HG03097 (cell line): ENCODE data around the gene MC1R.
A peak's percentile ranks its signal among the peaks of the same experiment; 100 is the strongest.
"Not testable (repeated sequence)": the region's sequence is repeated elsewhere in the genome, so short reads cannot be mapped to it uniquely, and the experiment has no call there.

Source experiments
- ATAC-seq: cut with Tn5 transposase; IDR thresholded peaks from one replicate; pipeline ENCODE4 v1.9.1; 2021; ENCODE audit not compliant: unreplicated experiment, low FRiP score

The MC1R gene

GRCh38 chr16:89918453-89919347 is at the start of gene MC1R:
MC1R (plus strand) TSS chr16:89918862; CDS start chr16:89919259, 397 bp downstream.
- no peak for ATAC-seq

DNA sequence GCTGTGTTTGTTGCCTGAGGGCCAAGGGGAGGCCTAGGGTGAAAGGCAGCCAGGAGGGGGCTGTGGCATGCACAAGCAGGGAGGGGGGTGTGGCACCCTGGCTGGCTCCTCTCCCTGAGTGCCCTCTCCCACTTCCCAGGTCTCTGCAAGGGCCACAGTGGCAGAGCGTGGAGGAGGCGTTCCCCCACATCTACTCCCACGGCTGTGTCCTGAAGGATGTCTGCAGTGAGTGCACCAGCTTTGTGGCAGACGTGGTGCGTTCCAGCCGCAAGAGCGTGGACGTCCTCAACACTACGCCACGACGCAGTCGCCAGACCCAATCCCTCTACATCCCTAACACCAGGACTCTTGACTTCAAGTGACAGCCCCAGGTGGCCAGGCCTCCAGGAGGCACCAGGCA is 48.8 kb upstream of the MC1R start:
- no peak for ATAC-seq

GRCh38 chr16:89870440-89870839 is 48.2 kb upstream of the MC1R start:
- no peak for ATAC-seq

DNA sequence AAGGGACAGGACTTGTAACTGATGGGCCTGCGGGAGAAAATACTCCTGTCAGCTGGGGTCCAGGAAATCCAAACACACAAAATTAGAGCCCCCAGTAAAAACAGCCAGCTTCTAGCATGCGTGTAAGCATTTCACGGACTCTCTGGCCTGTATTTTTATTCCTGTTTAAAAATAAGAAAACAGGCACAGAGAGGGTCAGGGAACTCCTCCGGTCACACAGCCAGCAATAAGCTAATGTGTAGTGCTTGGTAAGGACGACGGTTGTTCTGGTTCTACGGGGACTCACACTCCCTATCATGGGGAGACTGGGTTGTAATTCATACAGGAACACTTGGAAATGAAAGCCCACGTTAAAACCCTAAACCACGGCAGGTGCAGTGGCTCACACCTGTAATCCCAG is 46.8 kb upstream of the MC1R start:
- no peak for ATAC-seq

DNA sequence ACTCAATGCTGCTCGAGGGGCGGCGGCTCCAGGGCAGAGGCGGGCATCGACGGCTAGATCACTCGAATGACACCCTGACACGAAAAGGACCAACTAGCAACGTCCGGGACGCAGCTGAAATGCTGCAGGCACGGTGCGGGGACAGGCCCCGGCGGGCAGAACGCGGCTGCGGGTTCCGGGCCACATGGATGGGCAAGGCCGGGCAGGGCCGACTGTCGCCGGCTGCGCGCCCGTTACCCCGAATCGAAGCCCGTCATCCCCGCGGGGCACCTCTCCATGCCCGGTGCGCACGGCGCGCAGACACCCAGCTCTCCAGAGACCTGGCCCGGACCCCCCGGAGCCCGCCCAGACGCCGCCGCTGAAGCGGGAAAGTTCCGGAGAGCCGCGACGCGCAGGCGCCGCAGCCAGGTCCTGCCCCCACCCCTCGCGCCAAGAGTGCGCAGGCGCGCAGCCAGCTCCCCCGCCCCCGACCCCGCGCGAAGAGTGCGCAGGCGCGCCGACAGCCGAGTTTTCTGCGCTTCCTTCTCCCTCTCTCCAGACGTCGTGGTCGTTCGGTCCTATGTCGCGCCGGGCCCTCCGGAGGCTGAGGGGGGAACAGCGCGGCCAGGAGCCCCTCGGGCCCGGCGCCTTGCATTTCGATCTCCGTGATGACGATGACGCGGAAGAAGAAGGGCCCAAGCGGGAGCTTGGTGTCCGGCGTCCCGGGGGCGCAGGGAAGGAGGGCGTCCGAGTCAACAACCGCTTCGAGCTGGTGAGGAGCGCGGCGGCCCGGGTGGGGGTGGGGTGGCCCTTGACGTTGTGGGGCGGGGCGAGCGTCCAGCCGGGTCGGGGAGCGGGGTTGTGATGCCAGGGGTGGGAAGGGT is 45.3 kb upstream of the MC1R start, which contains the start of gene TCF25:
TSS of gene TCF25 (plus strand) at position 484 of the 863 bp plus-strand sequence. CDS start at position 560, 76 bp downstream.
- ATAC-seq: peak; percentile 42

GRCh38 chr16:89873972-89874689 is 44.5 kb upstream of the MC1R start:
- peak; percentile 63 for ATAC-seq

DNA sequence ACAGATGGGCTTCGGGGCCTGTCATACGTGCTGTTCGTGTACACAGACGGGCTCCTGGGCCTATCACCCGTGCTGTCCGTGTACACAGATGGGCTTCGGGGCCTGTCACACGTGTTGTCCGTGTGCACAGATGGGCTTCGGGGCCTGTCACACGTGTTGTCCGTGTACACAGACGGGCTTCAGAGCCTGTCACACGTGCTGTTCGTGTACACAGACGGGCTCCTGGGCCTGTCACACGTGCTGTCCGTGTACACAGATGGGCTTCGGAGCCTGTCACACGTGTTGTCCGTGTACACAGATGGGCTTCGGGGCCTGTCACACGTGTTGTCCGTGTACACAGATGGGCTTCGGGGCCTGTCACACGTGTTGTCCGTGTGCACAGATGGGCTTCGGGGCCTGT is 39.5 kb upstream of the MC1R start:
- not testable (repeated sequence) for ATAC-seq

DNA sequence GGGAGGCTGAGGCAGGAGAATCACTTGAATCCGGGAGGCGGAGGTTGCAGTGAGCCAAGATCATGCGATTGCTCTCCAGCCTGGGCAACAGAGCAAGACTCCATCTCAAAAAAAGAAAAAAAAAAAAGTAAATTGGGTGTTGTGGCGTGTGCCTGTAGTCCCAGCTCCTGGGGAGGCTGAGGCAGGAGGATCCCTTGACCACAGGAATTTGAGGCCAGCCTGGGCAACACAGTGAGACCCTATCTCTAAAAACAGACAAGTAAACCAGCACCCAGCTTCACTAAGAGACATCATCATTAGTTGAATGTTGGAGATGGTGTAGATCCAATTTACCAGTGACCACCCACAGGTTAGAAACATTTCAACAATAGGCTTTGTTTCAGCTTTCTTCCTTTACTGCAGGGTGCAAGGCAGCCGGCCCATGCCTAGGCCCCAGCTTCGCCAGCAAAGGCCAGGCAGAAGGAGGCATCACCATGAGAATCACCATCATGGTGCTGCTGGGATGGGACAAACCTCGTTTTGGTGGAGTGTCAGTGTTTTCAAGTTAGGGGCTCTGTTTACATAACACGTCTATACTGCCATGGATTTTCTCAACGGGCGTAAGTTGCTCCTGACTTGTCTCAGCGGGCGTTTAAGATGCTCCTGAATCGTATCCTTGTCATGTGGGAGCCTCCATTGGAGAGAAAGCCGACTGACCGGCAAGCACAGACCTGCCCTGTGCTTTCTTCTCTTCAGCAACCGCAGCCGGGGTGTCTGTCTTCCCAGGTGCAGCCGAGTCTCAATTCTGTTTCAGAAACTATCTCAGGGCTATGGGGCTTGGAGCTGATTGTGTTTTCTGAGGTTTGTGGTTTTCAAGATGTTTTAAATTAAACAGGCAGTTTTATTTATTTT is 37.9 kb upstream of the MC1R start:
- no peak for ATAC-seq

DNA sequence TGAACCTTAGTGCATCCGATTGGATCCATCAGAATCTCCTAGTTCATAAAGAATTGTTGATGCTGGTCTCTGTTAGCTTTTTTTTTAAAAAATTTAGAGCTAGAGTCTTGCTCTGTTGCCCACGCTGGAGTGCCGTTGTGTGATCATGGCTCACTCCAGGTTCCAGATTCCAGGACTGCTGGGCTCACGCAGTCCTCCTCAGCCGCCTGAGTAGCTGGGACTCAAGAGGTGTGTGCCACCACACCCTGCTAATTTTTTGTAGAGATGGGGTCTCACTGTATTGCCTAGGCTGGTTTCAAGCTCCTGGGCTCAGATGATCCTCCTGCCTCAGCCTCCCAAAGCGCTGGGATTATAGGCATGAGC is 37.3 kb upstream of the MC1R start:
- no peak for ATAC-seq

DNA sequence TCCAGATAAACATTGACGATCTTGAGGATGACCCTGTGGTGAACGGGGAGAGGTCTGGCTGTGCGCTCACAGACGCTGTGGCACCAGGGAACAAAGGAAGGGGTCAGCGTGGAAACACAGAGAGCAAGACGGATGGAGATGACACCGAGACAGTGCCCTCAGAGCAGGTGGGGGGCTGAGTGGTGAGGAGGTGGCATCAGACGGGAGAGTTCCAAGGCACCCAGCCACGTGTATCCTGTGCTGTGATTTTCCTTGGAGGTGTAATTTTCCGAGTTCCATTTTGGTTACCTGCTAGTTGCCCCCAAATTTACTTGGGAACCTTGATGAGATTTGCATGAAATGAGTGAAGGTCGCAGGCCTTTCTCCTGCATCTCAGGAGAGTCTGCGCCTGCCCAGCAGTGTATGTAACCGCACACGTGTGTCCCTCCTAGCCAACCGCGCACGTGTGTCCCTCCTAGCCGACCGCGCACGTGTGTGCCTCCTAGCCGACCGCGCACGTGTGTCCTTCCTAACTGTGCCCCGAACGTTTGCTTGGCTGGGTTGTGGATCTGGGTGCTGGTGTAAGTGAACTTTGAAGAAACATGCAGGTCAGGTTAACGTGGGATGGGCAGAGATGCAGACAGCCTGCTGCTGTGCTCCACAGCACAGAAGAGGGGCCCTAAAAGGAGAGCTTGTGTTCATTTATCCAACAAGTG is 35.2 kb upstream of the MC1R start:
- no peak for ATAC-seq

DNA sequence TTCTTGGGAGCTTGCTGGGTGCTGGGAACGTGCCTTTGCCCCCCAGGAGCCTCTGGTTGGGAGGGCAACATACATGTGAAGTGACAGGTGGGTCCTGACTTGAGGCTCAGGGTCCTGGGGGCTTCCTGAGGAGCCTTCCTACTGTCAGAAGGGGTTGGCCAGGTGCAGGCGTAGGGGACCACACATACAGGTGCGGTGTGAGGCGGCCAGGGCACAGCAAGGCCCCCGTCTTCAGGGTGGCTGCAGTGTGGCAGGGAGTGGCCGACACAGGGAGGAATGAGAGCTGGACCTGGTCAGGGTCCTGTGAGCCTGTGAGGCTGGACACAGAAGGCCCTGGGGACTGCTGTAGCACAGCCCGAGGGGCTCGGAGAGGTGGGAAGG is 34.6 kb upstream of the MC1R start:
- ATAC-seq: no peak

- no peak for ATAC-seq
These were observed 31.4 kb upstream of the MC1R start for GRCh38 chr16:89887243-89887642.

DNA sequence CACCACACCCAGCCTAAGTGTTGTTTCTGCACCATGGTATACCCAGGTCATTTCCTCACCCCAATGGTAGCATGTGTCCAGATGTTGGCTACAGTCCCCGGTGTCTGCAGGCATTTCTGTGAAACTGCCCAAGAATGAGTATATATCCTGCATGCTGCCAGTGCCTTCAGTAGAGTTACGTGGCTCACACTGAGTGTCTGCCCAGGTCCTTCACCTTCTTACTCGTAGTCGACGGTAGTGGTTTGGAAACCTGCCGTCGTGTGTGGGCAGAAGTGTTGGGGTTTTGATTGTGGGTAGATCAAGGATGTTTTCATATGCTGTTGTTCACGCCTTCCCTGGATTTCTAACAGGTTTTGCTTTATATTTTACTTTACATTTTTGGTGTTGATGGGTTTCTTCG is 28.5 kb upstream of the MC1R start:
- no peak for ATAC-seq

DNA sequence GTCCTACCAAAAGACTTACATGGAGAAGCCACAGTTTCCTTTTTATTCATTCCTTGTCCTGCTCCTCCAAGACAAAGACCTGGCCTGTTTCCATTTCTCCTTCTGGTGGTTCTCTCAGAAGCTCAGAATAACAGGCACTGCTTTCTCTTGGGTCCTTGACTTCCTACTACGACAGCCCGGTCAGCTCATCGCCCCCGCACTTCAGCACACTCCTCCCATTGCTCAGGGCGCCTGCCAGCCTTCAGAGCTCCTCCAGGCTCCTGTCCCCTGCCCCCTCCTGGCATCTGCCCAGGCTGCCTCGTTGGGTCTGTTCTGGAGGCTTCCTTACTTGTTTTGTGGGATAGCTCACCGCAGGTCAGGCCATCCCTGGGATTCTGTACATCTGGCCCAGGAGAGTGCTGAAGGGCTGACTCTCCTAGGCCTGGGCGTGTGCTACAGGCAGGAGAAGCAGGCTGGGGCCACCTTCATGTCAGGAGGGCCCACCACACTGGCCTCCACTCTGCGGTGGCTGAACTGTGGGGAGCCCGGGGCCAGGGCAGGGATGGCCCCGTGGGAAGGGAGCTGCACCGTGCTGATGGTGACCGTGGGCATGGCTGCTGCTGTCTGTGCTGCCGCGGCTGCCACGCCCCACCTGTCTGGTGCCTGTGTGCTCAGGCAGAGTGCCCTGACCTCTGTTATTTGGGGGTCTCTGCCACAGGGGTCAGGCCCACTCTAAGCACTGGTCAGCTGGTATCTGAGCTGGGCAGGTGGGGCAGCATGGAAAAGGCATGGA is 27.6 kb upstream of the MC1R start:
- ATAC-seq: no peak

GRCh38 chr16:89892055-89892630 is 26.5 kb upstream of the MC1R start:
- ATAC-seq: no peak

DNA sequence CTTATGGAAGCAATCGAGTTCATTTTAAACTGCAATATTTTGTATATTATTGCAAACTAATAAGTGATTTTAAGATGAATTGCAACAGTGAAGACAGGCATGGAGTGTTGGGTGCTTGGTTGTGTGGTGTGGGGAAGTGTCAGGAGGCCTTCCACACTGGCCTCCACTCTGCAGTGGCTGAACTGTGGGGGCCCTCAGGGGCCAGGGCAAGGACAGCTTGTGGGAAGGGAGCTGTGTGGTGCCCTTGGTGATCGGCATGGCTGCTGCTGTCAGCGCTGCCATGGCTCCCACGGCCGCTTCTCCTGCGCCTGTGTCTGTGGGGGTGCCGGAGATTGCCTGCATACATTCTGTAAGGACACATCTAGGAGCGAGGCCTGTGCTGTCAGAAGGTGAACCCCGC is 26.0 kb upstream of the MC1R start:
- no peak for ATAC-seq

GRCh38 chr16:89893642-89894548 is 24.8 kb upstream of the MC1R start:
- ATAC-seq: no peak
